GM13977 (cell line): Measurements from ENCODE around the gene FBXW12.

Experiments
- DNase-seq: peaks from one replicate; pipeline ENCODE4 v3.0.0; 2012; ENCODE audit warnings: low spot score
- in situ Hi-C: fragments of 300-500 bp; cut with MboI; formaldehyde crosslinking; loops from one replicate; pipeline ENCODE4 v1.12.0; 2022; ENCODE audit warnings: low sequenced_read_pairs, low pct_unique_long_range_greater_than_20kb, mixed read lengths, inconsistent platforms; ENCODE audit not compliant: unreplicated experiment
- TF ChIP-seq, protein P1 (sequence below): IDR thresholded peaks from 2 replicates; pipeline ENCODE4 v1.5.1; 2012; ENCODE audit warnings: mild to moderate bottlenecking, control low read depth; ENCODE audit not compliant: insufficient read depth; ENCODE audit errors: extremely low read depth, missing control alignments

FBXW12 gene

DNA sequence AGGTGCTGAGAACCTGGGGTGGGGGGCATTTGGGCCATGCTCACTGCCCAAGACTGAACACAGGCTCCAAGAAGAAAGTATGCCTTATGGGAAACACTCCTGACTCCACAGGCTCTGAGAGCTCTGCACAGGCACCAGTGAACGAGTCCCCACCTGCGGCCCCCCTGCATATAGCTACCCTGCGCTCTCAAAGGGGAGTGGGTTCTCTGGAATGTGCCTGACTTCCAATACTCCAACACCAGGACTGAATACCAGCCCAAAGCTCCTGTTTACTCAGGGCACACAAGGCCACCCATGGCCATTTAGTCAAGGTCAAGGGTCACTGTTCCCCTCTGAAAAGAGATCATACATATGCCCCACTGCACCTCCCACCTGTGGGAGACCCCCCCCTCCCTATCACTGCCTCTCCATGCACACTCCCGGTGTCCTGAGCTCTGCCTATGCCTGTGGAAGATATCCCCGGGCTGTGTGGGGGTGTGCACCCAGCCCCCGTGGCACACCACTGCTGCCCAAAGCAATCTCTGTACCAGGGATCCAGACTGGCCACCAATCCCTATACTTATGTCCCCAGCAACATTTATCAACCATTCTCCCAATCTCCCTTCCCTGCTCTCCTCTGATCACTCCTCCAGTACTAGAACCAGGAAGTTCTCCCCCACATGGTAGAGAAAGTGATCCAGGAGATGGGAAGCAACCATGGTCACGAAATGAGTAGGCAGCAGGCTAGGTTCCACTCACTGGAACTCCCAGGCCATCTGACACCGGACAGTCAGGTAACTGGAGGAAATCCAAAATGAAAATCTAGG lies 59.4 kb downstream of the FBXW12 start:
- no peak for DNase-seq
- in situ Hi-C loops: loop anchor here (10.0 kb wide), 1 partner anchor 237 kb away; no protein-coding TSS in a partner anchor
- TF ChIP-seq, protein P1, sequence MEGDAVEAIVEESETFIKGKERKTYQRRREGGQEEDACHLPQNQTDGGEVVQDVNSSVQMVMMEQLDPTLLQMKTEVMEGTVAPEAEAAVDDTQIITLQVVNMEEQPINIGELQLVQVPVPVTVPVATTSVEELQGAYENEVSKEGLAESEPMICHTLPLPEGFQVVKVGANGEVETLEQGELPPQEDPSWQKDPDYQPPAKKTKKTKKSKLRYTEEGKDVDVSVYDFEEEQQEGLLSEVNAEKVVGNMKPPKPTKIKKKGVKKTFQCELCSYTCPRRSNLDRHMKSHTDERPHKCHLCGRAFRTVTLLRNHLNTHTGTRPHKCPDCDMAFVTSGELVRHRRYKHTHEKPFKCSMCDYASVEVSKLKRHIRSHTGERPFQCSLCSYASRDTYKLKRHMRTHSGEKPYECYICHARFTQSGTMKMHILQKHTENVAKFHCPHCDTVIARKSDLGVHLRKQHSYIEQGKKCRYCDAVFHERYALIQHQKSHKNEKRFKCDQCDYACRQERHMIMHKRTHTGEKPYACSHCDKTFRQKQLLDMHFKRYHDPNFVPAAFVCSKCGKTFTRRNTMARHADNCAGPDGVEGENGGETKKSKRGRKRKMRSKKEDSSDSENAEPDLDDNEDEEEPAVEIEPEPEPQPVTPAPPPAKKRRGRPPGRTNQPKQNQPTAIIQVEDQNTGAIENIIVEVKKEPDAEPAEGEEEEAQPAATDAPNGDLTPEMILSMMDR: no peak

- no peak for DNase-seq
- TF ChIP-seq, protein P1: peak; percentile 39
- in situ Hi-C loops: loop anchor here (10.0 kb wide), 1 partner anchor 238 kb away; no protein-coding TSS in a partner anchor
Measured at GRCh38 chr3:48432411-48433371, 60.7 kb downstream of the FBXW12 start.

GRCh38 chr3:48433472-48434118 lies 61.6 kb downstream of the FBXW12 start:
- in situ Hi-C loops: loop anchor here (10.0 kb wide), 1 partner anchor 239 kb away; no protein-coding TSS in a partner anchor
- TF ChIP-seq, protein P1: no peak
- DNase-seq: no peak

DNA sequence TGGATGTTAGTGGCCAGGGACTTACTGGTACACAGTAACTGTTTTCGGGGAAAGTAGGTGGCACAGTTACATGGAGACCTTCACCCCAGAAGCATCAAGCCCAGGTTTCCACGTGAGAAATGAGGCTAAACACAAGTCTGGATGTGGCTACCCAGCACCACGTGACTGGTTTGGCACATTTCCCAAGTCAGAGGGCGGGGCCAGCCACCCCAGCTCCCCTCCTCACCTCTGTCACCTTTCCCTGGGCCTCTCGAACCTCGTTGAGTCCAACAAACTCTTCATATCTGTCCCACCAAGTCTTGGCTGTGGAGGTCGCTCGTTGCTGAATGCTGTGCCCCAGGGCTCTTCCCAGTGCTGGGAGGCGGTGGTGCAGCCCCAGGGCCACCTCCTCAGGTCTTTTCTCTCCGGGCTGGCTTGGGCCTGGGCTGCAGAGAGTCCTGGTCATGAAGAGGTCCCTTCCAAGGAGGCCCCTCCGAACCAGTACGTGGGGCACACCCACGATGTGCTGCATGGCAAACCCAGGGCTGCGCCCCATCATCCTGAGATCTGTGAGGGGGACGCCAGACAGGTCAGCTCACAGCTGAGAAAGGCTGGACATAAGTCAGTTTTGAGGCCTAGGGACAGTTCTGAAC lies 62.7 kb downstream of the FBXW12 start:
- no peak for DNase-seq
- in situ Hi-C loops: loop anchor here (10.0 kb wide), 1 partner anchor 240 kb away; no protein-coding TSS in a partner anchor
- TF ChIP-seq, protein P1: no peak

GRCh38 chr3:48435223-48435595 lies 63.2 kb downstream of the FBXW12 start:
- in situ Hi-C loops: loop anchor here (10.0 kb wide), 1 partner anchor 240 kb away; no protein-coding TSS in a partner anchor
- TF ChIP-seq, protein P1: no peak
- DNase-seq: peak; percentile 8
